HL-60 (cell line): ENCODE data around the gene TTI1.

Experiments used
- CTCF ChIP-seq: IDR thresholded peaks from one replicate; pipeline ENCODE4 v1.5.1; 2011; ENCODE audit warnings: low read length, control low read depth, inconsistent platforms; ENCODE audit not compliant: insufficient read depth
- REST ChIP-seq: IDR thresholded peaks from 2 replicates; pipeline ENCODE4 v1.6.1; 2012; ENCODE audit warnings: low read depth; ENCODE audit not compliant: insufficient replicate concordance

DNA sequence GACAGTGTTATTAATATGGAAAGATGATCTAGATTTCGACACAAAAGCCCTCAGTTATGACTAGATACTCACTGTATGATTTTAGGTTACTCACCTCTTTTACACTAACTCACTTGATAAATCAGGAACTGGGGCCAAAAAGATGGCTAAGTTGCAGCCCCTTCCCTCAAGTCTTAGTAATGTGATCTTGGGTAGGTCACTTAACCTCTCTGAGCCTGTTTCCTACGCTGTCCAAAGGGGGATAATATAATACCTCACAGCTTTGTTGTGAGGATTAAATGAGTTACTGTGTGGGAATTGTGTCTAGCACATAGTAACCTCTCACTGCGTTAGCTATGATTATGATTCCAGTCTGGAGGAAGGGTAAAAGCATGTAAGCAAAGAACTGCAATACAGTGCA lies 1.3 kb downstream of the TTI1 start:
- TF ChIP-seq CTCF, result no peak
- no peak for TF ChIP-seq REST
